ENCODE results near the gene GGCX. TPM values are rescaled to one million over a fixed set of nuclear protein-coding genes. Genes with fewer than 3 reads are reported as not detected.

The GGCX gene
- total and polyA plus RNA-seq, 2 of the 13 experiments (the other 11 are each of a cell fraction or from before 2014, with no cell fraction given), result 72.5 to 103 TPM

DNA sequence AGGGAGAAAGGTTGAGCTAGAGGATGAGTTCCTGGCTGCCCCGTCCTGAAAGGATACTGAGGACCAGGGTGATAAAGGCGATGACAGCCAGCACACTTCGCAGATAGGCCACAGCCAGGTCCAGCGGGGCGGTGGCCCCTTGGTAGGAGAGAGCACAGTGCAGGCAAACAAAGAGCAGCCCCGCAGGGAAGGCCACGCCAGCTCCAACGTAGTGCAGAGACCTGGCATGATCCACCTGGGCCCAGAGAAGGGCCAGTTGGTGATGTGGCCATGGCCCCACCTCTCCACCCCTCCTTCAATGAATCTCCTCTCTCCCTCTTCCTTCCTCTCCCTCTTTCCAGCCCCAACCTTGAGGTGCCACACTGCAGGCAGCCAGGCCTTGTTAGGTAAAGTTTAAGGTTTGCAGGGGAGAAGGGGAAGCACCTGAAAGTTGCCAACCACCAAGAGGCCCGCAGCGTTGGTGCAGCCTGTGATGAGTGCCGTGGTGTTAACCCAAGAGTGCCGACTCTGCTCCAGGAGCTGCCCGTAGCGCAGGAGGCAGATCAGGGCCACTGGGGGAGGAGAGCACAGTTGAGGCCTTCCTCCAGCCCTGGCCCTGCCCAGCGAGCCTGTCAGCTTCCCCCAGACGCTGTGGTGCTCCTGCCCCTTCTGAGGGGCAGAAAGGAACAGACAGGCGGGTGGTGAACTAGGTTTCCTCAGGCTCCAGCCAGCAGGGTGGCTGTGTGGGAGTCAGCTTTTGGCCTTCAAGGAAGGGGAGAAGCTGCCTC, 38.4 kb upstream of the GGCX start (continued):
- no peak for TF ChIP-seq ETV6 (CRISPR knock-in tag; conservative IDR thresholded peaks at IDR 0.05)
- TF ChIP-seq ZNF558 (CRISPR knock-in tag; IDR thresholded peaks at IDR 0.05; ENCODE audit: borderline replicate concordance), result no peak
- peak; percentile 24 for TF ChIP-seq RBM22 (optimal IDR thresholded peaks at IDR 0.05; ENCODE audit: low read length)
- TF ChIP-seq, protein P1, sequence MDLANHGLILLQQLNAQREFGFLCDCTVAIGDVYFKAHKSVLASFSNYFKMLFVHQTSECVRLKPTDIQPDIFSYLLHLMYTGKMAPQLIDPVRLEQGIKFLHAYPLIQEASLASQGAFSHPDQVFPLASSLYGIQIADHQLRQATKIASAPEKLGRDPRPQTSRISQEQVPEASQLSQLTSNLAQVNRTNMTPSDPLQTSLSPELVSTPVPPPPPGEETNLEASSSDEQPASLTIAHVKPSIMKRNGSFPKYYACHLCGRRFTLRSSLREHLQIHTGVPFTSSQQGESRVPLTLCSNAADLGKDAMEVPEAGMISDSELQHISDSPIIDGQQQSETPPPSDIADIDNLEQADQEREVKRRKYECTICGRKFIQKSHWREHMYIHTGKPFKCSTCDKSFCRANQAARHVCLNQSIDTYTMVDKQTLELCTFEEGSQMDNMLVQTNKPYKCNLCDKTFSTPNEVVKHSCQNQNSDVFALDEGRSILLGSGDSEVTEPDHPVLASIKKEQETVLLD (CRISPR knock-in tag; IDR thresholded peaks at IDR 0.05; ENCODE audit: low read depth), result no peak
- peak; percentile 71 for TF ChIP-seq RBFOX2 (IDR thresholded peaks at IDR 0.05; ENCODE audit: low read depth, low read length)
- TF ChIP-seq ZNF773 (CRISPR knock-in tag; IDR thresholded peaks at IDR 0.05; ENCODE audit: borderline replicate concordance), result no peak
- peak; percentile 32; the same call in 1 of the 2 replicates for TF ChIP-seq SP4 (CRISPR knock-in tag; IDR thresholded peaks at IDR 0.05)
- TF ChIP-seq ZMAT3 (CRISPR knock-in tag; conservative IDR thresholded peaks at IDR 0.05), result no peak
- TF ChIP-seq TP53 (CRISPR knock-in tag; conservative IDR thresholded peaks at IDR 0.05), result no peak
- TF ChIP-seq, protein P2, sequence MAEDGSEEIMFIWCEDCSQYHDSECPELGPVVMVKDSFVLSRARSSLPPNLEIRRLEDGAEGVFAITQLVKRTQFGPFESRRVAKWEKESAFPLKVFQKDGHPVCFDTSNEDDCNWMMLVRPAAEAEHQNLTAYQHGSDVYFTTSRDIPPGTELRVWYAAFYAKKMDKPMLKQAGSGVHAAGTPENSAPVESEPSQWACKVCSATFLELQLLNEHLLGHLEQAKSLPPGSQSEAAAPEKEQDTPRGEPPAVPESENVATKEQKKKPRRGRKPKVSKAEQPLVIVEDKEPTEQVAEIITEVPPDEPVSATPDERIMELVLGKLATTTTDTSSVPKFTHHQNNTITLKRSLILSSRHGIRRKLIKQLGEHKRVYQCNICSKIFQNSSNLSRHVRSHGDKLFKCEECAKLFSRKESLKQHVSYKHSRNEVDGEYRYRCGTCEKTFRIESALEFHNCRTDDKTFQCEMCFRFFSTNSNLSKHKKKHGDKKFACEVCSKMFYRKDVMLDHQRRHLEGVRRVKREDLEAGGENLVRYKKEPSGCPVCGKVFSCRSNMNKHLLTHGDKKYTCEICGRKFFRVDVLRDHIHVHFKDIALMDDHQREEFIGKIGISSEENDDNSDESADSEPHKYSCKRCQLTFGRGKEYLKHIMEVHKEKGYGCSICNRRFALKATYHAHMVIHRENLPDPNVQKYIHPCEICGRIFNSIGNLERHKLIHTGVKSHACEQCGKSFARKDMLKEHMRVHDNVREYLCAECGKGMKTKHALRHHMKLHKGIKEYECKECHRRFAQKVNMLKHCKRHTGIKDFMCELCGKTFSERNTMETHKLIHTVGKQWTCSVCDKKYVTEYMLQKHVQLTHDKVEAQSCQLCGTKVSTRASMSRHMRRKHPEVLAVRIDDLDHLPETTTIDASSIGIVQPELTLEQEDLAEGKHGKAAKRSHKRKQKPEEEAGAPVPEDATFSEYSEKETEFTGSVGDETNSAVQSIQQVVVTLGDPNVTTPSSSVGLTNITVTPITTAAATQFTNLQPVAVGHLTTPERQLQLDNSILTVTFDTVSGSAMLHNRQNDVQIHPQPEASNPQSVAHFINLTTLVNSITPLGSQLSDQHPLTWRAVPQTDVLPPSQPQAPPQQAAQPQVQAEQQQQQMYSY (CRISPR knock-in tag; IDR thresholded peaks at IDR 0.05), result no peak
- TF ChIP-seq, protein P3, sequence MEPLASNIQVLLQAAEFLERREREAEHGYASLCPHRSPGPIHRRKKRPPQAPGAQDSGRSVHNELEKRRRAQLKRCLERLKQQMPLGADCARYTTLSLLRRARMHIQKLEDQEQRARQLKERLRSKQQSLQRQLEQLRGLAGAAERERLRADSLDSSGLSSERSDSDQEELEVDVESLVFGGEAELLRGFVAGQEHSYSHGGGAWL (CRISPR knock-in tag; IDR thresholded peaks at IDR 0.05), result no peak
- no peak; the same call in 1 of the 2 replicates for TF ChIP-seq ZNF431 (CRISPR knock-in tag; IDR thresholded peaks at IDR 0.05; ENCODE audit: borderline replicate concordance, low read depth)
- no peak for TF ChIP-seq NR2C2 (CRISPR knock-in tag; IDR thresholded peaks at IDR 0.05; ENCODE audit: borderline replicate concordance)
- no peak for TF ChIP-seq SKI (IDR thresholded peaks at IDR 0.05; ENCODE audit: partially characterized antibody)
- TF ChIP-seq ZNF138 (CRISPR knock-in tag; IDR thresholded peaks at IDR 0.05; ENCODE audit: low read depth), result no peak
- TF ChIP-seq, protein P4, sequence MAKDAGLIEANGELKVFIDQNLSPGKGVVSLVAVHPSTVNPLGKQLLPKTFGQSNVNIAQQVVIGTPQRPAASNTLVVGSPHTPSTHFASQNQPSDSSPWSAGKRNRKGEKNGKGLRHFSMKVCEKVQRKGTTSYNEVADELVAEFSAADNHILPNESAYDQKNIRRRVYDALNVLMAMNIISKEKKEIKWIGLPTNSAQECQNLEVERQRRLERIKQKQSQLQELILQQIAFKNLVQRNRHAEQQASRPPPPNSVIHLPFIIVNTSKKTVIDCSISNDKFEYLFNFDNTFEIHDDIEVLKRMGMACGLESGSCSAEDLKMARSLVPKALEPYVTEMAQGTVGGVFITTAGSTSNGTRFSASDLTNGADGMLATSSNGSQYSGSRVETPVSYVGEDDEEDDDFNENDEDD (CRISPR knock-in tag; IDR thresholded peaks at IDR 0.05; ENCODE audit: borderline replicate concordance), result no peak; the same call in 1 of the 2 replicates
- TF ChIP-seq NCOR1 (IDR thresholded peaks at IDR 0.05; ENCODE audit: borderline replicate concordance, low read length), result no peak
- TF ChIP-seq, protein P5, sequence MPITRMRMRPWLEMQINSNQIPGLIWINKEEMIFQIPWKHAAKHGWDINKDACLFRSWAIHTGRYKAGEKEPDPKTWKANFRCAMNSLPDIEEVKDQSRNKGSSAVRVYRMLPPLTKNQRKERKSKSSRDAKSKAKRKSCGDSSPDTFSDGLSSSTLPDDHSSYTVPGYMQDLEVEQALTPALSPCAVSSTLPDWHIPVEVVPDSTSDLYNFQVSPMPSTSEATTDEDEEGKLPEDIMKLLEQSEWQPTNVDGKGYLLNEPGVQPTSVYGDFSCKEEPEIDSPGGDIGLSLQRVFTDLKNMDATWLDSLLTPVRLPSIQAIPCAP (CRISPR knock-in tag; IDR thresholded peaks at IDR 0.05; ENCODE audit: low read depth), result no peak

All from HepG2 (cell line).